Liver (tissue), 9 donors: Measurements from ENCODE around the gene ATXN7L1. TPM values are rescaled to one million over a fixed set of nuclear protein-coding genes. Genes with fewer than 3 reads are reported as not detected.

Source experiments
- DNase-seq: peaks from one replicate; pipeline ENCODE4 v3.0.0-alpha.2; 2017; ENCODE audit warnings: low spot score
- H3K27ac ChIP-seq, 2 donors: one replicate each; pipeline ENCODE4 v1.7.0; 2013; ENCODE audit warnings: inconsistent platforms in 2 of 2, low read length in 2 of 2, control low read depth in 1 of 2, low read depth in 1 of 2, mild to moderate bottlenecking in 1 of 2
- H3K27me3 ChIP-seq, 4 donors: one replicate each; pipeline versions ENCODE4 v1.6.1 to v1.7.0; 2013; ENCODE audit warnings: low read length in 3 of 4, inconsistent platforms in 1 of 4, mild to moderate bottlenecking in 1 of 4, moderate library complexity in 1 of 4; ENCODE audit not compliant: control insufficient read depth in 4 of 4, insufficient read depth in 4 of 4
- H3K36me3 ChIP-seq, 4 donors: one replicate each; pipeline versions ENCODE4 v1.6.1 to v1.7.0; 2013; ENCODE audit warnings: low read length in 3 of 4, mild to moderate bottlenecking in 3 of 4, low read depth in 1 of 4, moderate library complexity in 1 of 4; ENCODE audit not compliant: control insufficient read depth in 4 of 4, insufficient read depth in 3 of 4
- H3K4me1 ChIP-seq, 4 donors: one replicate each; pipeline versions ENCODE4 v1.6.1 to v1.7.0; 2013; ENCODE audit warnings: low read length in 3 of 4, mild to moderate bottlenecking in 3 of 4, moderate library complexity in 1 of 4; ENCODE audit not compliant: control insufficient read depth in 4 of 4, insufficient read depth in 4 of 4
- H3K4me3 ChIP-seq, 3 donors: one replicate each; pipeline versions ENCODE4 v1.6.1 to v1.7.0; 2013; ENCODE audit warnings: low read length in 3 of 3, control low read depth in 1 of 3, low read depth in 1 of 3, mild to moderate bottlenecking in 1 of 3
- H3K9ac ChIP-seq, 2 donors: one replicate each; pipeline ENCODE4 v1.7.0; 2013; ENCODE audit warnings: low read length in 2 of 2, mild to moderate bottlenecking in 2 of 2, moderate library complexity in 2 of 2, control low read depth in 1 of 2, low read depth in 1 of 2
- H3K9me3 ChIP-seq, 4 donors: one replicate each; pipeline versions ENCODE4 v1.6.1 to v1.7.0; 2013; ENCODE audit warnings: low read length in 3 of 4; ENCODE audit not compliant: control insufficient read depth in 4 of 4
- CTCF ChIP-seq: fragments of 150-350 bp; IDR thresholded peaks from 2 replicates; pipeline ENCODE4 v1.5.1; 2017; ENCODE audit warnings: improper control_type of control experiment, low read depth, low read length; ENCODE audit not compliant: missing input control
- EGR1 ChIP-seq, 2 donors: IDR thresholded peaks; 2 replicates each; pipeline ENCODE4 v1.6.1; 2016 to 2018; ENCODE audit warnings: antibody characterized with exemption in 2 of 2, low read depth in 2 of 2
- FOXA1 ChIP-seq: IDR thresholded peaks from 2 replicates; pipeline ENCODE4 v1.6.1; 2016; ENCODE audit warnings: antibody characterized with exemption
- FOXA2 ChIP-seq: IDR thresholded peaks from 2 replicates; pipeline ENCODE4 v1.6.1; 2016; ENCODE audit warnings: antibody characterized with exemption
- GABPA ChIP-seq, 2 donors: IDR thresholded peaks in 1 of 2; conservative IDR thresholded peaks in 1 of 2; 2 replicates each; pipeline ENCODE4 v1.6.1; 2016; ENCODE audit warnings: antibody characterized with exemption in 2 of 2, mild to moderate bottlenecking in 1 of 2, moderate library complexity in 1 of 2
- HNF4A ChIP-seq, 2 donors: conservative IDR thresholded peaks; 2 replicates each; pipeline ENCODE4 v1.6.1; 2016; ENCODE audit warnings: antibody characterized with exemption in 2 of 2, mild to moderate bottlenecking in 2 of 2
- HNF4G ChIP-seq: IDR thresholded peaks from 2 replicates; pipeline ENCODE4 v1.6.1; 2016; ENCODE audit warnings: antibody characterized with exemption
- JUND ChIP-seq, 2 donors: IDR thresholded peaks; 2 replicates each; pipeline ENCODE4 v1.6.1; 2016; ENCODE audit warnings: antibody characterized with exemption in 2 of 2
- MAX ChIP-seq: IDR thresholded peaks from 2 replicates; pipeline ENCODE4 v1.6.1; 2016; ENCODE audit warnings: antibody characterized with exemption
- NR2F2 ChIP-seq: IDR thresholded peaks from 2 replicates; pipeline ENCODE4 v1.6.1; 2016; ENCODE audit warnings: antibody characterized with exemption
- RAD21 ChIP-seq, 2 donors: IDR thresholded peaks; 2 replicates each; pipeline ENCODE4 v1.6.1; 2016; ENCODE audit warnings: antibody characterized with exemption in 2 of 2, mild to moderate bottlenecking in 2 of 2
- RXRA ChIP-seq, 2 donors: IDR thresholded peaks; 2 replicates each; pipeline ENCODE4 v1.6.1; 2017 to 2018; ENCODE audit warnings: antibody characterized with exemption in 2 of 2, mild to moderate bottlenecking in 1 of 2
- SP1 ChIP-seq: IDR thresholded peaks from 2 replicates; pipeline ENCODE4 v1.6.1; 2018; ENCODE audit warnings: antibody characterized with exemption, mild to moderate bottlenecking
- TAF1 ChIP-seq: conservative IDR thresholded peaks from 2 replicates; pipeline ENCODE4 v1.6.1; 2016; ENCODE audit warnings: antibody characterized with exemption, mild to moderate bottlenecking
- YY1 ChIP-seq: IDR thresholded peaks from 2 replicates; pipeline ENCODE4 v1.6.1; 2016; ENCODE audit warnings: antibody characterized with exemption, mild to moderate bottlenecking
- WGBS: extraction: QIAGEN DNeasy Blood & Tissue Kit; methylation state at CpG from one replicate; pipeline ENCODE4 v1.1.7; 2013; 5-methylcytosine and 5-hydroxymethylcytosine counted together
- polyA plus RNA-seq, 2 donors: library from polyadenylated mRNA; stranded (reverse) in 1 of 2; unstranded in 1 of 2; fragments of 200-250 nt in 1 of 2; fragments of >200 nt in 1 of 2; fragmentation: Nextera tagmentation in 1 of 2; extraction: Ambion mirVana in 1 of 2; gene quantifications; one replicate each; pipeline versions ENCODE4 v1.2.1 to v1.2.3, GENCODE V29; 2013 to 2015
- total RNA-seq, 2 donors: library from RNA; depleted of rRNA; stranded (reverse); fragments of >200 nt; gene quantifications; one replicate each; pipeline ENCODE4 v1.2.3, GENCODE V29; 2014
- TF ChIP-seq, protein P1 (sequence below): IDR thresholded peaks from 2 replicates; pipeline ENCODE4 v1.6.1; 2016; ENCODE audit warnings: antibody characterized with exemption
- TF ChIP-seq, protein P2 (sequence below): IDR thresholded peaks from 2 replicates; pipeline ENCODE4 v1.6.1; 2016; ENCODE audit warnings: antibody characterized with exemption
- TF ChIP-seq, protein P3 (sequence below): IDR thresholded peaks from 2 replicates; pipeline ENCODE4 v1.6.1; 2016; ENCODE audit warnings: antibody characterized with exemption, mild to moderate bottlenecking
- donor health status: healthy.
- donor health status: healthy.
- donor health status: healthy.
- donor health status: healthy.
- donor health status: healthy.

The ATXN7L1 gene
- total and polyA plus RNA-seq, 4 donors, result 2.1 to 7.4 (median 5.3) TPM

DNA sequence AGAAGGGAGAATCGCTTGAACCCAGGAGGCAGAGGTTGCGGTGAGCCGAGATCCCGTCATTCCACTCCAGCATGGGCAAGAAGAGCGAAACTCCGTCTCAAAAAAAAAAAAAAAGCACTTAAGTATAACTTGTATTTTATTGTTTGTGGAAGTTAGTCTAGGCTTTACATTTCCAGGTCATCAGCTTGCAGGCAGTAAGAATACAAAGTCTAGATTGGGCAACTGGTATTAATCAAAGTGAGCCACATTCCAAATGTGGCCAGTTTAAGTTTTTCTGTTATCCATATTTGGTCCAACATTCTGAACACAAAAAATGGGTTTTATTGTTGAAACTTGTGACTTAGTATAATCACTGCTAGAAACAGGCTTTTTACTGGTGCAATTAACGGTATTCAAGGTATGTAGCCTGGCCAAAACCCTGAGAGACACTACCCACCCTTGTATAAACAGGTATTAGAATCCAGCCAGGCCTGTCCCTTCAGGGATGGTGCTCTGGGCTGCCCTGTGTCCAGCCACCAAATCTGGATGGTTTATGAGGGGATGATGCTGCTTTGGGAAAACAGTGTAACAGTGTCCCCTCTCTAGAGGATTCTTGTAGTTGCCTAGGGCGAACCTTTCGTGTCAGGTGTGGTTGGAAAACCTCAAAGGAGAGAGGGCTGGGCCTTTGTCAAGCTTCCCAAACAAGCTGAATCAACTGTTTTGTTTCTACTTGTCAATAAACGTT is 173.0 kb downstream of the ATXN7L1 start:
- no peak overlapping the region for H3K4me3 ChIP-seq
- DNase-seq, result no peak
- peaks cover 3 to 10% (median 6%) of the 10 kb centered on the region in 4 donors for H3K4me1 ChIP-seq
- H3K27ac ChIP-seq, result peak overlapping the region; percentile 14 to 21
- no peaks in the 10 kb centered on the region for H3K9me3 ChIP-seq
- no peak overlapping the region for H3K9ac ChIP-seq
- H3K36me3 ChIP-seq, result no peaks in the 10 kb centered on the region
- H3K27me3 ChIP-seq, result no peaks in the 10 kb centered on the region
- 56% methylated on average over 10 of the region's 10 CpGs for WGBS
- TF ChIP-seq HNF4G (peak; percentile 54), NR2F2 (no peak), RAD21 (IDR thresholded peaks at IDR 0.05) (peak in 1 of 2 donors; percentile 32), RXRA (IDR thresholded peaks at IDR 0.05) (peak; percentile 29 to 68), JUND (IDR thresholded peaks at IDR 0.05) (peak in 1 of 2 donors; percentile 28), GABPA (IDR thresholded peaks at IDR 0.05 in 1 of 2, conservative IDR thresholded peaks at IDR 0.05 in 1 of 2) (no peak), SP1 (peak; percentile 52), EGR1 (IDR thresholded peaks at IDR 0.05; ENCODE audit: low read depth in 2 of 2) (peak in 1 of 2 donors; percentile 31), HNF4A (conservative IDR thresholded peaks at IDR 0.05) (peak; percentile 92 to 93), TAF1 (no peak), CTCF (no peak), YY1 (peak; percentile 9), FOXA2 (no peak), FOXA1 (no peak), MAX (no peak)
- TF ChIP-seq, protein P1, sequence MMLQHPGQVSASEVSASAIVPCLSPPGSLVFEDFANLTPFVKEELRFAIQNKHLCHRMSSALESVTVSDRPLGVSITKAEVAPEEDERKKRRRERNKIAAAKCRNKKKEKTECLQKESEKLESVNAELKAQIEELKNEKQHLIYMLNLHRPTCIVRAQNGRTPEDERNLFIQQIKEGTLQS, result no peak
- TF ChIP-seq, protein P2, sequence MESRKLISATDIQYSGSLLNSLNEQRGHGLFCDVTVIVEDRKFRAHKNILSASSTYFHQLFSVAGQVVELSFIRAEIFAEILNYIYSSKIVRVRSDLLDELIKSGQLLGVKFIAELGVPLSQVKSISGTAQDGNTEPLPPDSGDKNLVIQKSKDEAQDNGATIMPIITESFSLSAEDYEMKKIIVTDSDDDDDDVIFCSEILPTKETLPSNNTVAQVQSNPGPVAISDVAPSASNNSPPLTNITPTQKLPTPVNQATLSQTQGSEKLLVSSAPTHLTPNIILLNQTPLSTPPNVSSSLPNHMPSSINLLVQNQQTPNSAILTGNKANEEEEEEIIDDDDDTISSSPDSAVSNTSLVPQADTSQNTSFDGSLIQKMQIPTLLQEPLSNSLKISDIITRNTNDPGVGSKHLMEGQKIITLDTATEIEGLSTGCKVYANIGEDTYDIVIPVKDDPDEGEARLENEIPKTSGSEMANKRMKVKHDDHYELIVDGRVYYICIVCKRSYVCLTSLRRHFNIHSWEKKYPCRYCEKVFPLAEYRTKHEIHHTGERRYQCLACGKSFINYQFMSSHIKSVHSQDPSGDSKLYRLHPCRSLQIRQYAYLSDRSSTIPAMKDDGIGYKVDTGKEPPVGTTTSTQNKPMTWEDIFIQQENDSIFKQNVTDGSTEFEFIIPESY, result peak; percentile 44
- TF ChIP-seq, protein P3, sequence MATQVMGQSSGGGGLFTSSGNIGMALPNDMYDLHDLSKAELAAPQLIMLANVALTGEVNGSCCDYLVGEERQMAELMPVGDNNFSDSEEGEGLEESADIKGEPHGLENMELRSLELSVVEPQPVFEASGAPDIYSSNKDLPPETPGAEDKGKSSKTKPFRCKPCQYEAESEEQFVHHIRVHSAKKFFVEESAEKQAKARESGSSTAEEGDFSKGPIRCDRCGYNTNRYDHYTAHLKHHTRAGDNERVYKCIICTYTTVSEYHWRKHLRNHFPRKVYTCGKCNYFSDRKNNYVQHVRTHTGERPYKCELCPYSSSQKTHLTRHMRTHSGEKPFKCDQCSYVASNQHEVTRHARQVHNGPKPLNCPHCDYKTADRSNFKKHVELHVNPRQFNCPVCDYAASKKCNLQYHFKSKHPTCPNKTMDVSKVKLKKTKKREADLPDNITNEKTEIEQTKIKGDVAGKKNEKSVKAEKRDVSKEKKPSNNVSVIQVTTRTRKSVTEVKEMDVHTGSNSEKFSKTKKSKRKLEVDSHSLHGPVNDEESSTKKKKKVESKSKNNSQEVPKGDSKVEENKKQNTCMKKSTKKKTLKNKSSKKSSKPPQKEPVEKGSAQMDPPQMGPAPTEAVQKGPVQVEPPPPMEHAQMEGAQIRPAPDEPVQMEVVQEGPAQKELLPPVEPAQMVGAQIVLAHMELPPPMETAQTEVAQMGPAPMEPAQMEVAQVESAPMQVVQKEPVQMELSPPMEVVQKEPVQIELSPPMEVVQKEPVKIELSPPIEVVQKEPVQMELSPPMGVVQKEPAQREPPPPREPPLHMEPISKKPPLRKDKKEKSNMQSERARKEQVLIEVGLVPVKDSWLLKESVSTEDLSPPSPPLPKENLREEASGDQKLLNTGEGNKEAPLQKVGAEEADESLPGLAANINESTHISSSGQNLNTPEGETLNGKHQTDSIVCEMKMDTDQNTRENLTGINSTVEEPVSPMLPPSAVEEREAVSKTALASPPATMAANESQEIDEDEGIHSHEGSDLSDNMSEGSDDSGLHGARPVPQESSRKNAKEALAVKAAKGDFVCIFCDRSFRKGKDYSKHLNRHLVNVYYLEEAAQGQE, result peak; percentile 42
